ENCODE measurements around the gene COL20A1.
"Not testable (repeated sequence)": the region's sequence is repeated elsewhere in the genome, so short reads cannot be mapped to it uniquely, and the experiment has no call there.

COL20A1 gene

GRCh38 chr20:63291811-63292210, 1.2 kb upstream of the COL20A1 start:
- no peak for DNase-seq (ENCODE audit: low spot score)

GRCh38 chr20:63292292-63292701, 689 bp upstream of the COL20A1 start:
- no peak for DNase-seq (ENCODE audit: low spot score)

- no peak for DNase-seq (ENCODE audit: low spot score)
Measured at GRCh38 chr20:63293456-63293855, 470 bp downstream of the COL20A1 start.

- no peak for DNase-seq (ENCODE audit: low spot score)
Measured at GRCh38 chr20:63293871-63294535, 1.0 kb downstream of the COL20A1 start.

GRCh38 chr20:63294536-63294900, 1.5 kb downstream of the COL20A1 start:
- no peak for DNase-seq (ENCODE audit: low spot score)

- no peak for DNase-seq (ENCODE audit: low spot score)
Measured at GRCh38 chr20:63295018-63295417, 2.0 kb downstream of the COL20A1 start.

- DNase-seq (ENCODE audit: low spot score) = no peak
Measured at GRCh38 chr20:63295422-63295821, 2.4 kb downstream of the COL20A1 start.

GRCh38 chr20:63295846-63296245, 2.9 kb downstream of the COL20A1 start:
- DNase-seq (ENCODE audit: low spot score) = no peak

GRCh38 chr20:63296531-63297299, 3.7 kb downstream of the COL20A1 start:
- no peak for DNase-seq (ENCODE audit: low spot score)

GRCh38 chr20:63297371-63297781, 4.4 kb downstream of the COL20A1 start:
- no peak for DNase-seq (ENCODE audit: low spot score)

- no peak for DNase-seq (ENCODE audit: low spot score)
Measured at GRCh38 chr20:63297796-63298572, 5.0 kb downstream of the COL20A1 start.

- no peak for DNase-seq (ENCODE audit: low spot score)
Measured at GRCh38 chr20:63298731-63299312, 5.8 kb downstream of the COL20A1 start.

GRCh38 chr20:63301671-63302070, 8.7 kb downstream of the COL20A1 start:
- DNase-seq (ENCODE audit: low spot score) = no peak

GRCh38 chr20:63303095-63303666, 10.2 kb downstream of the COL20A1 start:
- no peak for DNase-seq (ENCODE audit: low spot score)

- no peak for DNase-seq (ENCODE audit: low spot score)
Measured at GRCh38 chr20:63305393-63305792, 12.4 kb downstream of the COL20A1 start.

- not testable (repeated sequence) for DNase-seq (ENCODE audit: low spot score)
Measured at GRCh38 chr20:63305933-63306672, 13.1 kb downstream of the COL20A1 start.

- no peak for DNase-seq (ENCODE audit: low spot score)
Measured at GRCh38 chr20:63306673-63307537, 13.9 kb downstream of the COL20A1 start.

GRCh38 chr20:63307538-63308217, 14.7 kb downstream of the COL20A1 start:
- no peak for DNase-seq (ENCODE audit: low spot score)

GRCh38 chr20:63308218-63308911, 15.4 kb downstream of the COL20A1 start:
- no peak for DNase-seq (ENCODE audit: low spot score)
